ENCODE data around the gene NMRAL1.

The NMRAL1 gene

GRCh38 chr16:4426722-4427372 is 47.6 kb downstream of the NMRAL1 start:
- Mint-ChIP-seq H3K4me1 (peaks cover 52% of the 10 kb centered on the region), H3K4me3 (peak overlapping the region; percentile 97 to 98), H3K27me3 (no peaks in the 10 kb centered on the region), H3K9me3 (no peaks in the 10 kb centered on the region), H3K27ac (peak overlapping the region; percentile 100)
- no peak for ATAC-seq
- DNase-seq: no peak

DNA sequence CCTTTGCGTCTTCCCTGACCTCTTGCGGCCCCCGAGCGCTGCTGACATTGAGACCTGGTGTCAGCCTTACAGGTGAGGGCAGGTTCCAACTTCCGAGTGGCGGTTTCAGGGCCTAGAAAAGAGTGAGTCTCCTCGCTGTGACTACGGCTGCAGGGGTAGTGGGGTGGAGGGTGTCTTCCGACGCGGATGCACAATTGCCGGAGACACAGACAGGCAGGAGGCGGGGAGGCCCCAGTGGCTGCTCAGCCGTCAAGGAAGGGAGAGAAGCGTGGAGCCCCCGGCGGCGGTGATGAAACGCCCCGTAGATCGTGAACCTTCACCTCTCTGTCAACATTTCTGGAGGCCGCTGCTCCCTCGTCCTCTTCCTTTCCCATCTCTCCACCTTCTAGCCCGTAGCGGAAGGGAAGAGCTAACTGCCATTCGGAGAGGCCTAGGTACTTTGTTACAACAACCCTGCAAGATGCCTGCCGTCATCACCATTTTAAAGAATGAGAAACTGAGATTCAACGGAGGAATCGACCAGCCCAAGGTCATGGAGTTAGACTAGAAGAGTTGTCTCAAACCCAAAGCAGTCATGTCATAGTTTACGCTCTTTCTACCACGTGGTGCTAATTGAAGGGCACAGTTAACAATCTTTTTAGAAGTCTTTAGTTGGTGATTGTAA is 48.3 kb downstream of the NMRAL1 start:
- peak overlapping the region; percentile 97 to 98 for H3K4me3 Mint-ChIP-seq
- peak overlapping the region; percentile 100 for H3K27ac Mint-ChIP-seq
- no peak for DNase-seq
- ATAC-seq: peak; percentile 59
- H3K9me3 Mint-ChIP-seq: no peaks in the 10 kb centered on the region
- peaks cover 50% of the 10 kb centered on the region for H3K4me1 Mint-ChIP-seq
- no peaks in the 10 kb centered on the region for H3K27me3 Mint-ChIP-seq

GRCh38 chr16:4425378-4426020 is 48.9 kb downstream of the NMRAL1 start, which contains the start of gene DNAJA3:
DNAJA3 (plus strand) TSS chr16:4425868; CDS start chr16:4425882, 14 bp downstream.
- Mint-ChIP-seq H3K4me3 (peak within 1 kb of the TSS; percentile 97 to 98), H3K27me3 (no peaks in the 10 kb centered on the region), H3K27ac (peak within 1 kb of the TSS; percentile 100), H3K4me1 (peaks cover 46% of the 10 kb centered on the region), H3K9me3 (no peaks in the 10 kb centered on the region)
- peak; percentile 92 to 93 for DNase-seq
- ATAC-seq: peak; percentile 94

DNA sequence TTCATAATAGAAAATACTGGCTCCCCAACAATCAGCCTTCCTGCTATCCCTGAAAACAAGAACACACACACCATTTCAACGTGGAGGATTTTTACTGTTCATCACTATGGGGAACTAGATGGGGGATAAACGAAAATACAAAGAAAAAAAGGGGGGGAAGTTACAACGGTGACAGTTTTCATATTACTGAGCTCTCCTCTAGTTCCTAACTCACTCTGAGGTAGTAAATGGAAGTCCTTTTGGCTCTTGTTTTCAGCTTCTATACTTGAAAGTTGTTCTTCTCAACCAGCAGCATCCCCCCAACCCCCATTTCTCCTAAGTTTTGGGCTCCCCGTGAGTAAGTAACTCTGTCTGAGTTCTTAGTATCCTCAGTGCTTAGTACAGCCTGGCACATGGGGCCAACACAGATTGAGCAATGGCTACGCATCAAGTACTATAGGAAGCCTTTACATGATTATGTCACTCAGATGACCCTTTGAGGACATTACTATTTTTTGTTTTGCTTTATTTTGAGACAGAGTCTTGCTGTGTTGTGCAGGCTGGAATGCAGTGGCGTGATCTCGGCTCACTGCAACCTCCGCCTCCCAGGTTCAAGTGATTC is 53.8 kb downstream of the NMRAL1 start:
- Mint-ChIP-seq H3K27ac (no peak overlapping the region), H3K9me3 (no peaks in the 10 kb centered on the region), H3K4me3 (no peak overlapping the region), H3K4me1 (peaks cover 21% of the 10 kb centered on the region), H3K27me3 (no peaks in the 10 kb centered on the region)
- ATAC-seq (no peak), DNase-seq (no peak)

GRCh38 chr16:4419402-4419959 is 54.9 kb downstream of the NMRAL1 start:
- H3K4me3 Mint-ChIP-seq: no peak overlapping the region
- DNase-seq (no peak), ATAC-seq (no peak)
- H3K27me3 Mint-ChIP-seq: no peaks in the 10 kb centered on the region
- H3K27ac Mint-ChIP-seq: no peak overlapping the region
- H3K4me1 Mint-ChIP-seq: peaks cover 26% of the 10 kb centered on the region
- no peaks in the 10 kb centered on the region for H3K9me3 Mint-ChIP-seq

DNA sequence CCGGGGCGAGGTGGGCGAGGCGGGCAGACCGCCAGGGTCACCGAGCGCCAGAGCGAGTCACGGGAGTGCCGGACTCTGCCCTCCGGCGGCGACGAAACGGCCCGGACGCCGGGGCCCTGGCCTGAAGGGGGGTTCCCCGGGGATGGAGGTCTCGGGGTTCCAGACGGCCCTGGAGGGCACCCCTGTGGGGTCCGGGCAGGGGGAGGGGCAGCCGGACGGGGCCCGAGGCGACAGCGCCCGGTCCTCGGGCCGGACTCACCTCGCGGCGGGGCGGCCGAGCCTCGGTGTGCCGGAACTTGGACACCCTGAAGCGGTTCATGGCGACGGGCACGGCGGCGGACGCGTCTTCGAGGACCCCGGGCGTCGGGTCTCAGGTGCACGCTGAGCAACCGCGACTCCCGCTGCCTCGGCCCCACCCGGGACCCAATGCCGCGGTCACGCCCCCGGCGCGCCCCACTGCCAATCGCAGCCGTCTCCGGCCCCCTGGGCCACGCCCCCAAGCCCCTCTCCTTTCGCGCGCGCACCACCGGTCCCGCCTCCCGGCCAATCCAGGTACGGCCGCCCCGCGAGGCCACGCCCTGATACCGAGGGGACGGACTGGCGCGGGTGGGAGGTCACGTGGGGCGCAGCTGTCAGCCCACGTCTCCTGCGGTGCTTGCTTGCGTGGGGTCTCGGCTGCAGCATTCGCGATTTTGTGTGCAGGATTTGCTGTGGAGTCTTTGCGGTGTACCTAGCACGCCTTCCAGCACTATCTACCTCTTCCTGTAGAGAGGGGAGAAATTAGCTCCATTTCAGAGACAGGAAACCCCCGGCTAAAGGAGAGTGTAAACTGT is 58.0 kb downstream of the NMRAL1 start, which contains the start of gene CORO7:
TSS of gene CORO7 (minus strand) at position 397 of the 833 bp plus-strand sequence. CDS start at position 319, 78 bp downstream.
- no peaks in the 10 kb centered on the region for H3K27me3 Mint-ChIP-seq
- ATAC-seq (peak; percentile 73), DNase-seq (peak; percentile 98 to 99)
- peak within 1 kb of the TSS; percentile 87 for H3K4me3 Mint-ChIP-seq
- H3K4me1 Mint-ChIP-seq: peaks cover 46% of the 10 kb centered on the region
- peak within 1 kb of the TSS; percentile 98 for H3K27ac Mint-ChIP-seq
- no peaks in the 10 kb centered on the region for H3K9me3 Mint-ChIP-seq

DNA sequence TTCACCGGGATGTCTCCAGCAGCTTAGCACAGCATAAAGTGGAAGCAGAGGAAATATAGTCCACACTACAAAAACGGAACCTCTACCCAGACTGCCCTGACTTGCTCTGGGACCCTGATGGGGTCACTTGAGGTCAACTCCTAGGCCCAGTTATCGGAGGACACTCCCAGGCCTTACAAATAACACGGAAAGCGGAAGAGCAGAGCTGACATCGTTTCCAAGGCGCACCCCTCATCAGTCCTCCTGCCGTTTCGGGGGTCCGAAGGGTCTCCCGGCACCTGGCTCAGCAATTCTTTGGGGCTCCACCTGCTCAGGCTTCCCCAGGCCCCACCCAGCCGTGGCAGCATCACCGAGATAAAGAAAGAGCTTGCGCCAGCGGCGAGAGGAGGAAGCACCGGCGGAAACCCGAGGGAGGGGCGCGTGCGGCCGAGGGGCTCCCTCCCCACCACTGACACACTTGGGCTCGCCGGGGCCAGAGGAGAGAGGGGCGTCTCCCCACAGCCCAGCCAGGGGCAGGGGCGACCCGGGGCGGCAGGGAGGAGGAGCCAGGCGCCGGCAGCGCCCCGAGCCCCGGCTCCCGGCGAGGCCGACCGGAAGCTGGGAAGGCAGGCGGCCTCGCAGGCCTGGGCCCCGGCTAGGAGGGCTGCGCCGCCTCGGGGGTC is 58.8 kb downstream of the NMRAL1 start:
- DNase-seq (peak; percentile 64 to 76), ATAC-seq (peak; percentile 24)
- H3K9me3 Mint-ChIP-seq: no peaks in the 10 kb centered on the region
- H3K4me3 Mint-ChIP-seq: peak overlapping the region; percentile 87
- H3K27ac Mint-ChIP-seq: peak overlapping the region; percentile 98
- H3K4me1 Mint-ChIP-seq: peaks cover 52% of the 10 kb centered on the region
- H3K27me3 Mint-ChIP-seq: no peaks in the 10 kb centered on the region

- ATAC-seq (peak; percentile 85), DNase-seq (peak; percentile 82 to 94)
- Mint-ChIP-seq H3K27ac (peak overlapping the region; percentile 98), H3K27me3 (no peaks in the 10 kb centered on the region), H3K4me3 (peak overlapping the region; percentile 87), H3K9me3 (no peaks in the 10 kb centered on the region), H3K4me1 (peaks cover 65% of the 10 kb centered on the region)
Measured at GRCh38 chr16:4414187-4414917, 60.1 kb downstream of the NMRAL1 start.

GRCh38 chr16:4412854-4413253 is 61.6 kb downstream of the NMRAL1 start:
- no peak for ATAC-seq
- H3K4me3 Mint-ChIP-seq: peak overlapping the region in 1 of 2 donors; percentile 10
- H3K27me3 Mint-ChIP-seq: no peaks in the 10 kb centered on the region
- no peak for DNase-seq
- H3K9me3 Mint-ChIP-seq: no peaks in the 10 kb centered on the region
- H3K4me1 Mint-ChIP-seq: peaks cover 65% of the 10 kb centered on the region
- no peak overlapping the region for H3K27ac Mint-ChIP-seq

- H3K27me3 Mint-ChIP-seq: no peaks in the 10 kb centered on the region
- no peak overlapping the region for H3K27ac Mint-ChIP-seq
- no peak overlapping the region for H3K4me3 Mint-ChIP-seq
- H3K4me1 Mint-ChIP-seq: peaks cover 65% of the 10 kb centered on the region
- DNase-seq (no peak), ATAC-seq (no peak)
- H3K9me3 Mint-ChIP-seq: no peaks in the 10 kb centered on the region
Measured at GRCh38 chr16:4412159-4412558, 62.3 kb downstream of the NMRAL1 start.
